ENCODE measurements around the gene UBXN2A.
A peak's percentile ranks its signal among the peaks of the same experiment; 100 is the strongest.

The UBXN2A gene

GRCh38 chr2:24045511-24046508, 105.5 kb downstream of the UBXN2A start:
- no peak for DNase-seq

DNA sequence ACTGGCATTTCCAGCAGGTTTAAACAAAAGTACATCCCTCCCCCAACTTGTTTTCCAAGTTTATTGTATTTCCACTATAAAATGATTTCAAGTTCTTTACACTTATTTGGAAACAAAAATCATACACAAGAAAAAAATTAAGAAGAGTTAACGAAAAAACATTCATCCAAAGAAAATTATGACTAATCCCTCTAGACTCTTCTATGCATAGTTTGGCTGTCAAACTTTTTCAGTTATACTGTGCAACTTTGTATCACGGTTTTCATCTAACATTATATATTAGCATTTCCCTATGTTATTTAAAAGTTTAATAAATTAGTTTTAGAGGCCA, 106.3 kb downstream of the UBXN2A start:
- no peak for DNase-seq

DNA sequence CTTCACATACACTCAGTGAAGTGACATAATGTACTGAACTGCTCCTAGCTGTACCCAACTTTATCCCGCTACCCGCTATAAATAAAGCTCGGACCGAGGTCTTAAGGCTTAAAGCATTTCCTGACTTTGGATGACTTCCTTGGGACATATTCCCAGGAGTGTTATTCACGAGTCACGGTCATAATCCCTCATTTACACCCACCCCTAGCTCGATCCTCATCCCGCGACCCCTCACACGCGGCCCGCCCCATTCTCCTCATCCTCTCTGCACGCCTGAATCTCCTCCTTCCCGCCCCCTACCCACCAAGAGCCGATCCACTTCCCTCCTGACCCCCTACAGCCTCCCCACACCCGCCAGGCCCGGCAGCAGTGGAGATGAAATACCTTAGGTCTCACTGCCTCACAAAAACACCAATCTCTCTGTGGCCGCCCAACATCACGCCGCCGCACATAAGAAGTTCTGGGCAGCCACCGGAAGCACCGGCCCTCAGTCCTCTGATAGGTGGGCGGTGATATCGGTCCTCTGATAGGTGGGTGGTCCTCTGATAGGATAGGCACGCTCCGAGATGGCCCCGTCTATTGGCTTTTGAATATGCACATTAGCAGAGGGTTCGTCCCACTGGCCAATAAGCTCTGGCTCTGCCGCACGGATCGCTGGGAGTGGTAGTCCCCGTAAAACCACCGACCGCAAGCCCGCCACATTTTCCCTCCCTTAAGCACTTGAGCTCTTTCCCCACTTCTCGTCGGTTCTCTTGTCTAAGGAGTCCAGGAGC, 106.9 kb downstream of the UBXN2A start, which contains the start of gene WDCP:
Gene WDCP (minus strand): TSS at position 462 of the 773 bp plus-strand sequence. CDS start 7,897 bp downstream, outside the sequence.
- DNase-seq = peak; percentile 98

- no peak for DNase-seq
Measured at GRCh38 chr2:24047703-24048033, 107.4 kb downstream of the UBXN2A start.

GRCh38 chr2:24048769-24049484, 108.7 kb downstream of the UBXN2A start:
- DNase-seq = no peak

DNA sequence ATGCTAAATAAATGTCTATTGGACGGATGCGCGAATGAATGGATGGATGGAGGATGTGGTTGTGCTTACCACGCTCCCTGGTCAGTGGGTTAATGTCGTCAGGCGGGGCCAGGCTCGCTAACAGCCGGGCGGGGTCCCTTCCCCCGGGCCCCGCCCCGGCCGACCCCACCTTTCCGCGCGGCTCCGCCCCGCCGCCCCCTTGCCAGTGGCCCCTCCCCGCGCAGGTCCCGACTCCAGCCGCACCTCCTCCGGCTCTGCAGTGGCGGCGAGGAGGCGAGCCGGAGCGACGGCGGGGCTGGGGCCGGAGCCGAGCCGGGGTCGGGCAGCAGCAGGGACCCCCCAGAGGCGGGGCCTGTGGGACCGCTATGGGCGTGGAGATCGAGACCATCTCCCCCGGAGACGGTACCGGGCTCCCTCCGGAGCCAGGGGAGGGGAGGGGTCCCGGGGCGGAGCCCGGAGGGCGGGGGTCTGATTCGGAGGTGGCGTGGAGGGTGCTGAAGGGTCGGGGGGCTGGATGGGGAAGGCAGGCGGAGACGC, 109.3 kb downstream of the UBXN2A start, which contains the start of gene FKBP1B:
Gene FKBP1B (plus strand): TSS at position 257 of the 537 bp plus-strand sequence. CDS start 109 bp downstream, at position 366.
- peak; percentile 37 for DNase-seq

- no peak for DNase-seq
Measured at GRCh38 chr2:24050041-24050979, 110.0 kb downstream of the UBXN2A start.

DNA sequence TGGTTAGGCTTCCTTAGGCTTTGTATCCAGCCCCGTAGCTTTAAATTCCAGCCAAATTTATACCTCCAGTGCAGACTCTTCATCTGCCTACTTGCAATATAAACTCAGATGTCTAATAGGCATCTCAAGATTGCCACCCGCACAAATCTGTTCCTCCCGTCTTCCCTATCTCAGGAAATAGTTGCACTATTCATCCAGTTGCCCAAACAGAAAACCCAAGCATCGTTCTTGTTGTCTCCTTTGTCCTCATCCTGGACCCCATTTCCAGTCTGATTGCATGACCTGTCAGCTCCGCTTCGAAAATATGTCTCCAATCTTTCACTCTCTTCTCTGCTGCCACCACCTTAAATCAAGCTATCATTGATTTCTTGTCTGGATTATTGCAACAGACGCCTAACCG, 111.6 kb downstream of the UBXN2A start:
- DNase-seq = no peak

DNA sequence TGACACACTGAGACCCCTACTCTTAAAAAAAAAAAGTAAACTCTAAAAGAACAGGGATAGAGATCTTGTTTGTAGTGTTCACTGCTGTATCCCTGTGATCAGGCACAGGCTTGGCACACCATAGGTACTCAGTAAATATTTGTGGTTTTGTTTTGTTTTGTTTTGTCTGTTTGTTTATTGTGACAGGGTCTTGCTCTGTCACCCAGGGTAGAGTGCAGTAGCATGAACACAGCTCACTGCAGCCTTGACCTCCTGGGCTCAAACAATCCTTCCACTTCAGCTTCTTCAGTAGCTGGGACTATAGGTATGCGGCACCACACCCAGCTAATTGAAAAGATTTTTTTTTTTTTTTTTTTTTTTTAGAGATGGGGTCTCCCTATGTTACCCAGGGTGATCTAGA, 112.7 kb downstream of the UBXN2A start:
- no peak for DNase-seq
